Measurements from ENCODE around the gene WNT5B.
A peak's percentile ranks its signal among the peaks of the same experiment; 100 is the strongest.

The WNT5B gene

DNA sequence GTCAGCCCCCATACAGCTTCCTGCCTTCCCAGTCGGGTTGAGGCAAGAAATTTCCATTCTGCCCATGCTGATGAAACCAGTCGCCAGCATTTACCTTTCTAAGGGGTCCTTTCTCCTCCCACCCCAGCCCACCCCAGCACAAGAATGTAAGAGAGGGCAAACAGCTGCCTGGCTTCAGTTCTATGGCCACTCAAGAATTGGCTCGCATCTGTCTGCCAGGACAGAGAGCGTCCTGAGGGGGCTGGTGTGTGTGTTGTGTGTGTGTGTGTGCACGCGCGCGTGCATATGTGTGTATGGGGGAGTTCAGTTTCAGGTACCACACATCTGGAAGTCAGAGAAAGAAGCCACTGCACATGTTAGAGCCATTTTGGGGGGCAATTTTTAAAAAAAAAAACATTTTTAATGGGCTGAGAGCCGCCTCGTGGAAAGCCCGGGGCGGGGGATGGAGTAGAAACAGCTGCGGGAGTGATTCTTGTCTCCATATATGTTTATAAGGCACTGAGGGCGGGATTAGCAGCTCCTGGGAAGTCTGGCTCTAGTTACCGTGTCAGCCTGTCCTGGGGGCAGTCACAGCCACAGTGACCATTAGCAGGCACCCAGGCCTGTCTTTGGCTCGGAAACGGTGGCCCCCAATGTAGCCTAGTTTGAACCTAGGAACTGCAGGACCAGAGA lies at the start of gene WNT5B:
Gene WNT5B, plus strand, starts transcription at position 566 of the 672 bp plus-strand sequence. CDS start 2,124 bp downstream, outside the sequence.
- peak within 1 kb of the TSS in 2 of 5 donors; percentile 9 to 62 for H3K9ac ChIP-seq (ENCODE audit: low read length in 5 of 5)
- peaks cover 0 to 2% (median 0%) of the 10 kb centered on the region in 5 donors for H3K27me3 ChIP-seq (ENCODE audit: control insufficient read depth in 5 of 5, insufficient read depth in 4 of 5, low read length in 5 of 5)
- no peaks in the 10 kb centered on the region for H3K9me3 ChIP-seq (ENCODE audit: control insufficient read depth in 5 of 5, low read length in 5 of 5)
- peaks cover 0 to 56% (median 43%) of the 10 kb centered on the region in 5 donors for H3K4me1 ChIP-seq (ENCODE audit: control insufficient read depth in 5 of 5, insufficient read depth in 5 of 5, low read length in 5 of 5)
- H3K36me3 ChIP-seq (ENCODE audit: control insufficient read depth in 5 of 5, insufficient read depth in 5 of 5, low read length in 5 of 5) = no peaks in the 10 kb centered on the region
- peak within 1 kb of the TSS; percentile 53 to 71 (median 64) for H3K4me3 ChIP-seq (ENCODE audit: low read depth in 1 of 5, low read length in 5 of 5)
- H3K27ac ChIP-seq (ENCODE audit: low read depth, low read length) = no peak within 1 kb of the TSS

DNA sequence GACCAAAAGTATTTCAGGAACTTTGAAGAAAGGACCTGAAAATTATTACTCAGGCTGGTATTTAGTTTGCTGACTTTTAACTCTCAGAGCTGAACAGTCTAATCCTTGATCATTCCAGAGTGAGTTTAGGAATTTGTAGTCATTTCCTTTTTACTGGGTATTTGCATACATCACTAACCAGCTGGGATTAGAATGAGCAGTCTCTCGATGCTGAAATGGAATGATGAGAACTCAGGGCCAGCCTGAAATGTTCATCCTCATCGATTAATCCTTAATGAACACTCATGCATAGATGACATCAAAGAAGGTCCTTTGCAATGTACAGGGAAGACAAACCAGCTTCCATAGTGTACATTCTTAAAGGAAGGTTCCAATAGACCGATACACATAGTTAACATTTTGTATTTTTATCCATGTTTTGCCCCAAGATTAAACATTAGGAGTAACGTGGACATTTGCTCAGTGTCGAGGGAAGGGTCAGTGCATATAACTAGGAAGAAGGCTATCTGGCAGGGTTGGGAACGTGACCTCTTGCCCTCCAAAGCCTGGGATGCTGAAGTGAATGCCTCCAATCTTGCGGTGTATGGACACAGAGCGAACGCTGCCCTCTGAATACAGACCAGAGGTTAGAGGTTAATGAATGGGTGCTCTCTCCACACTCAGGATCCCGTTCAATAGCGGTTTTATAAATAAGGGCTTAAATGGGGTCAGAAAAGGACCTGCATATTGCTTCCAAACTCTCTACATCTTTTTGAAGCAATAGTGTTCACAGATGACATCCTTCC lies 49.2 kb upstream of the WNT5B start:
- Histone ChIP-seq H3K9ac (ENCODE audit: low read length in 5 of 5) (no peak overlapping the region), H3K4me3 (ENCODE audit: low read depth in 1 of 5, low read length in 5 of 5) (no peak overlapping the region), H3K36me3 (ENCODE audit: control insufficient read depth in 5 of 5, insufficient read depth in 5 of 5, low read length in 5 of 5) (peaks cover 0 to 4% (median 0%) of the 10 kb centered on the region in 5 donors), H3K4me1 (ENCODE audit: control insufficient read depth in 5 of 5, insufficient read depth in 5 of 5, low read length in 5 of 5) (peaks cover 10 to 45% (median 41%) of the 10 kb centered on the region in 5 donors), H3K27me3 (ENCODE audit: control insufficient read depth in 5 of 5, insufficient read depth in 4 of 5, low read length in 5 of 5) (no peaks in the 10 kb centered on the region), H3K9me3 (ENCODE audit: control insufficient read depth in 5 of 5, low read length in 5 of 5) (no peaks in the 10 kb centered on the region), H3K27ac (ENCODE audit: low read depth, low read length) (no peak overlapping the region)

GRCh38 chr12:1580526-1580925 lies 48.5 kb upstream of the WNT5B start:
- no peak overlapping the region for H3K4me3 ChIP-seq (ENCODE audit: low read depth in 1 of 5, low read length in 5 of 5)
- no peak overlapping the region for H3K9ac ChIP-seq (ENCODE audit: low read length in 5 of 5)
- H3K27me3 ChIP-seq (ENCODE audit: control insufficient read depth in 5 of 5, insufficient read depth in 4 of 5, low read length in 5 of 5) = no peaks in the 10 kb centered on the region
- H3K36me3 ChIP-seq (ENCODE audit: control insufficient read depth in 5 of 5, insufficient read depth in 5 of 5, low read length in 5 of 5) = peaks cover 0 to 4% (median 0%) of the 10 kb centered on the region in 5 donors
- H3K9me3 ChIP-seq (ENCODE audit: control insufficient read depth in 5 of 5, low read length in 5 of 5) = no peaks in the 10 kb centered on the region
- H3K4me1 ChIP-seq (ENCODE audit: control insufficient read depth in 5 of 5, insufficient read depth in 5 of 5, low read length in 5 of 5) = peaks cover 7 to 41% (median 37%) of the 10 kb centered on the region in 5 donors
- no peak overlapping the region for H3K27ac ChIP-seq (ENCODE audit: low read depth, low read length)

- H3K27me3 ChIP-seq (ENCODE audit: control insufficient read depth in 5 of 5, insufficient read depth in 4 of 5, low read length in 5 of 5) = no peaks in the 10 kb centered on the region
- no peak overlapping the region for H3K9ac ChIP-seq (ENCODE audit: low read length in 5 of 5)
- H3K4me1 ChIP-seq (ENCODE audit: control insufficient read depth in 5 of 5, insufficient read depth in 5 of 5, low read length in 5 of 5) = peaks cover 0 to 27% (median 21%) of the 10 kb centered on the region in 5 donors
- no peak overlapping the region for H3K4me3 ChIP-seq (ENCODE audit: low read depth in 1 of 5, low read length in 5 of 5)
- H3K27ac ChIP-seq (ENCODE audit: low read depth, low read length) = peak overlapping the region; percentile 24
- peaks cover 0 to 4% (median 0%) of the 10 kb centered on the region in 5 donors for H3K36me3 ChIP-seq (ENCODE audit: control insufficient read depth in 5 of 5, insufficient read depth in 5 of 5, low read length in 5 of 5)
- H3K9me3 ChIP-seq (ENCODE audit: control insufficient read depth in 5 of 5, low read length in 5 of 5) = no peaks in the 10 kb centered on the region
These were observed 46.9 kb upstream of the WNT5B start for GRCh38 chr12:1581973-1582708.

DNA sequence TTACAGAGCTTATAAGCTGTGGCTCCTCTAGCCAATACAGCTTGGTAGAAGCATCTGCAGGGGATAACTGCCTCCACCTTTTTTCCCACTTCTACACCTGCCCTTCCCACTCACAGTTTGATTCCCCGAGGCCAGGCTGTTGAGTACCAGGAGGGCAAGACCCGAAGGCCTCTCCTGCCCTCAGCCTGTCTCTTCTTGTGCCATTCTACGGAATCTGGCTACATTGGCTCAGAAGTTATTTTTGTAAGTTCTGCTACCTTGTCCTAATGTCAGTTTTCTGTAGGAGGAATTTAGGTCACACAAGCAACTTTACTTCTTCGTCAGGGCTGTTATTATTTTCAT lies 46.4 kb upstream of the WNT5B start:
- H3K27me3 ChIP-seq (ENCODE audit: control insufficient read depth in 5 of 5, insufficient read depth in 4 of 5, low read length in 5 of 5) = no peaks in the 10 kb centered on the region

GRCh38 chr12:1583421-1584078 lies 45.5 kb upstream of the WNT5B start:
- H3K27me3 ChIP-seq (ENCODE audit: control insufficient read depth in 5 of 5, insufficient read depth in 4 of 5, low read length in 5 of 5) = no peaks in the 10 kb centered on the region
- peak overlapping the region in 3 of 5 donors; percentile 16 to 55 (median 22) for H3K4me3 ChIP-seq (ENCODE audit: low read depth in 1 of 5, low read length in 5 of 5)
- peaks cover 0 to 41% (median 20%) of the 10 kb centered on the region in 5 donors for H3K4me1 ChIP-seq (ENCODE audit: control insufficient read depth in 5 of 5, insufficient read depth in 5 of 5, low read length in 5 of 5)
- no peak overlapping the region for H3K9ac ChIP-seq (ENCODE audit: low read length in 5 of 5)
- H3K27ac ChIP-seq (ENCODE audit: low read depth, low read length) = no peak overlapping the region
- peaks cover 0 to 4% (median 0%) of the 10 kb centered on the region in 5 donors for H3K36me3 ChIP-seq (ENCODE audit: control insufficient read depth in 5 of 5, insufficient read depth in 5 of 5, low read length in 5 of 5)
- H3K9me3 ChIP-seq (ENCODE audit: control insufficient read depth in 5 of 5, low read length in 5 of 5) = no peaks in the 10 kb centered on the region

More for the DNA sequence above, 46.4 kb upstream of the WNT5B start:
- H3K4me1 ChIP-seq (ENCODE audit: control insufficient read depth in 5 of 5, insufficient read depth in 5 of 5, low read length in 5 of 5) = peaks cover 0 to 32% (median 20%) of the 10 kb centered on the region in 5 donors
- H3K9me3 ChIP-seq (ENCODE audit: control insufficient read depth in 5 of 5, low read length in 5 of 5) = no peaks in the 10 kb centered on the region
- H3K27ac ChIP-seq (ENCODE audit: low read depth, low read length) = peak overlapping the region; percentile 24
- no peak overlapping the region for H3K4me3 ChIP-seq (ENCODE audit: low read depth in 1 of 5, low read length in 5 of 5)
- H3K9ac ChIP-seq (ENCODE audit: low read length in 5 of 5) = no peak overlapping the region
- peaks cover 0 to 4% (median 0%) of the 10 kb centered on the region in 5 donors for H3K36me3 ChIP-seq (ENCODE audit: control insufficient read depth in 5 of 5, insufficient read depth in 5 of 5, low read length in 5 of 5)

DNA sequence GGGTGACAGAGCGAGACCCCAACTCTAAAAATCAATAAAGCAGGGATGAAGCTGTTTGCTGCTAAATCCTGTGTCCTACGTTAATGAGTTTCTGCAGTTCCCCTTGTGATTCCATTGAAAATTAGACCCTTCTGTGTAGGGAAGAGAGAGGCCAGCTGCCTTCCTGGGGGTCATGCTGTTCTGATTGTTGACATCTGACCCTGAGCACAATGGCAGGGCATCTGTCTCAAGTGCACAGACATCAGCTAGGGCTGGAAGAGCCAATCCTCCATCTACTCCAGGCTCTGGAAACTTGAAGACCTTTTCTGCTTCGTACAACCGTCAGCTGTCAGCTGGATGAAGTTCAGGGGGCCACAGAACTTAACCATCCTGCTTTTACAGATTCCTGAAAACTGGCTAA lies 44.7 kb upstream of the WNT5B start:
- Histone ChIP-seq H3K9me3 (ENCODE audit: control insufficient read depth in 5 of 5, low read length in 5 of 5) (no peaks in the 10 kb centered on the region), H3K36me3 (ENCODE audit: control insufficient read depth in 5 of 5, insufficient read depth in 5 of 5, low read length in 5 of 5) (peaks cover 0 to 4% (median 0%) of the 10 kb centered on the region in 5 donors), H3K4me3 (ENCODE audit: low read depth in 1 of 5, low read length in 5 of 5) (no peak overlapping the region), H3K27ac (ENCODE audit: low read depth, low read length) (no peak overlapping the region), H3K27me3 (ENCODE audit: control insufficient read depth in 5 of 5, insufficient read depth in 4 of 5, low read length in 5 of 5) (no peaks in the 10 kb centered on the region), H3K4me1 (ENCODE audit: control insufficient read depth in 5 of 5, insufficient read depth in 5 of 5, low read length in 5 of 5) (peaks cover 0 to 45% (median 20%) of the 10 kb centered on the region in 5 donors), H3K9ac (ENCODE audit: low read length in 5 of 5) (no peak overlapping the region)

- no peaks in the 10 kb centered on the region for H3K9me3 ChIP-seq (ENCODE audit: control insufficient read depth in 5 of 5, low read length in 5 of 5)
- peak overlapping the region in 3 of 5 donors; percentile 10 to 58 (median 44) for H3K9ac ChIP-seq (ENCODE audit: low read length in 5 of 5)
- H3K36me3 ChIP-seq (ENCODE audit: control insufficient read depth in 5 of 5, insufficient read depth in 5 of 5, low read length in 5 of 5) = peaks cover 0 to 4% (median 0%) of the 10 kb centered on the region in 5 donors
- H3K4me3 ChIP-seq (ENCODE audit: low read depth in 1 of 5, low read length in 5 of 5) = no peak overlapping the region
- peak overlapping the region; percentile 14 for H3K27ac ChIP-seq (ENCODE audit: low read depth, low read length)
- H3K4me1 ChIP-seq (ENCODE audit: control insufficient read depth in 5 of 5, insufficient read depth in 5 of 5, low read length in 5 of 5) = peaks cover 9 to 60% (median 46%) of the 10 kb centered on the region in 5 donors
- H3K27me3 ChIP-seq (ENCODE audit: control insufficient read depth in 5 of 5, insufficient read depth in 4 of 5, low read length in 5 of 5) = no peaks in the 10 kb centered on the region
These were observed 41.0 kb upstream of the WNT5B start for GRCh38 chr12:1587927-1588574.

DNA sequence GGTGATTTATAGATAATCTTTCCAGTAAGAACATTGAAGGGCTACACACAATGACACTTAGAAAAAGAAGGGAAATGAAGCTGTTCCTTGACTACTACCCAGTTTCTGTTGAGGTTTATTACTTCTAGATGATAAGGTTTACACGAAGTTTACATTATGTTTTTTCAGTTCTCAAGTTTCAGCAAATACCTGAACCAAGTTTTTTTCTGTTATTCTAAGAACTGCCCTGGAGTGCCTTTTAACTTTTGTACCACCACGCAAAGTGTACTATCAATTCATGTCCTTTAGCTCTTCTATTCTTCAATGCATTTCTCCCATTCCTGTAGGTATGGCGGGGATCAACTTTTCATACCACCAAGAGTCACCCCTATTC lies 40.5 kb upstream of the WNT5B start:
- Histone ChIP-seq H3K27me3 (ENCODE audit: control insufficient read depth in 5 of 5, insufficient read depth in 4 of 5, low read length in 5 of 5) (no peaks in the 10 kb centered on the region), H3K9me3 (ENCODE audit: control insufficient read depth in 5 of 5, low read length in 5 of 5) (no peaks in the 10 kb centered on the region), H3K27ac (ENCODE audit: low read depth, low read length) (peak overlapping the region; percentile 14), H3K4me3 (ENCODE audit: low read depth in 1 of 5, low read length in 5 of 5) (no peak overlapping the region), H3K4me1 (ENCODE audit: control insufficient read depth in 5 of 5, insufficient read depth in 5 of 5, low read length in 5 of 5) (peaks cover 13 to 60% (median 51%) of the 10 kb centered on the region in 5 donors), H3K9ac (ENCODE audit: low read length in 5 of 5) (no peak overlapping the region), H3K36me3 (ENCODE audit: control insufficient read depth in 5 of 5, insufficient read depth in 5 of 5, low read length in 5 of 5) (peaks cover 0 to 4% (median 0%) of the 10 kb centered on the region in 5 donors)

All from subcutaneous abdominal adipose tissue (tissue), 5 donors.